Stimulated activated CD4-positive, alpha-beta T cell treated with anti-CD3 and anti-CD28 coated beads, Interleukin-15, amount 100 ng/mL, for 48 hours (primary cell): ENCODE results near the gene KNOP1.

Experiments
- DNase-seq, 2 donors: peaks; one replicate each; pipeline ENCODE4 v3.0.0-alpha.2; 2020; ENCODE audit warnings: low read depth in 2 of 2

KNOP1 gene

DNA sequence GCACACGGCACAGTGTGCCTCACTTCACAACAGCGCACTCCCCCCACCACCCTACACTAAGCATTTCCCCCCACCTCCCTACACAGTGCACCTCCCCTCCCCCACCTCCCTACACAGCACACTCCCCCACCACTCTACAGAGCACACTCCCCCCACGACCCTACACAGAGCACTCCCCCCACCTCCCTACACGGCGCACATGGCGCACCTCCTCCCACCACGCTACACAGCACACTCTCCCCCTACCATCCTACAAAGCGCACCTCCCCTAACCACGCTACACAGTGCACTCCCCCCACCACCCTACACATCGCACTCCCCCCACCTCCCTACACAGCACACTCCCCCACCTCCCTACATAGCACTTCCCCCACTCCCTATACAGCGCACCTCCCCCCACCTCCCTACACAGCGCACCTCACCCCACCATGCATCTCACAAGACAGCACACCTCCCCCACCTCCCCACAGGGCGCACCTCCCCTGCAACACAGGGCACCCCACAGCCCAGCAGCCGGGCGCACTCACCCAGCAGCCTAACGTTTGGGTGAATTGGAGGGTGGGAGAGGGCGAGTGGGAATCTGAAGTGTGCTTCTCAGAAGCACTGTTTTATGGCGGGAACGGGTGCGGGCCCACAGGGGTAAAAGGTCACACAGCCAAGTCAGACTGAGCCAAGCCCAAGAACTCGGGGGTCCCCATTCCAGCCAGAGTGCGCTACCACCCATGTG lies 10.3 kb downstream of the KNOP1 start:
- no peak for DNase-seq

DNA sequence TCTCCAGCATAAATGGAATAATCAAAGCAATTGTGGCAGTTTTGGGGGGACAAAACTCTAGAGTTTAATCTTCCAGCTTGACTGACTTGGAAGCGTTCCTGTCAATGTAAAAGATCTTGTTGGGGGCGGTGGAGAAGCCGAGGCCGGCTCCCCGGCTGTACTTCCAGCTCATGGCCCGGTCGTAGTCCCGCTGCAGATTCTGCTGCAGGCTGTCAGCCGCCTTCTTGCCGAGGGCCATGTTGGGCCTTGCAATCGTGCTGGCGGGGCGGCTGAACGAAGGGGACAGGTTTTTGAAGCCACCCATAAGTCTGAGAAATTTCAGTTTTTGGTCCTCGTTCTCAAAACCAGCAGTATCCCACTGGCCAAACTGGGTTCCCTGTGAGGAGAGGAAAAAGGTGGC lies 11.2 kb downstream of the KNOP1 start:
- DNase-seq: no peak

- DNase-seq: no peak
Measured at GRCh38 chr16:19705843-19706242, 12.2 kb downstream of the KNOP1 start.

DNA sequence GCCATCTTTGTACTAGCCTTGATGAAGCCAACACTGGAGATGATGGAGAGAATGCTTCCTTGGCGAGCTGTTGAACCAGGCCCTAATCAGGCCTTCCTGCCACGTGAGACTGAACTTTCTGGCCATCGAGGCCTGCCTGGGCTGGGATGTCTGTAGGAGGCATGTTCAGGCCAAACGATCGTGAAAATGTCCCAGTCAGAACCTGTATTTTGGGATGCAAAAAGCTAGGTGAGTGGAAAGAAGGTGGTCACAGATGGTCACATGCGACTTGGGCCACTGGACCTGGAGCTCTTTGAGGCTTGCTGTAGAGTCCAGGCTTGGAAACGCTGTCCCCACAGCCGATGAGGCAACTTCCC lies 12.9 kb downstream of the KNOP1 start:
- no peak for DNase-seq

- DNase-seq: no peak
Measured at GRCh38 chr16:19704321-19705145, 13.5 kb downstream of the KNOP1 start.

- DNase-seq: no peak
Measured at GRCh38 chr16:19703172-19703889, 14.7 kb downstream of the KNOP1 start.

DNA sequence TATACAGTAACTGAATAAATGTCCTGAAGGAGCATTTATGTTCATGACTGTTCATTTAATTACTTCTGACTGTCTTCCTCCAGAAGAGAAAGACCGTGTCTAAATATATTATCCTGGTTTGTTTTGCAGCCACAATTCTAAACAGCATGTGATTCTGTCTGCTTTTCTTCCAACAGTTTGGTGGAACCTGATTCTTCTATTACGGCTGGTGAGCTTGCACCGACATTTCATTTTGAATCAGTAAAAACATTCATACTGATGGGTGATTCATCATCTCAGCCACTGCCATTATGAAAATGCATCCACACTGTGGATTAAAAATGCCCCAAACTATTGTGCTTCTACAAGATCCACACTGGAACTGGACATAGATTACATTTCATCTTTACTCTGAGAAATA lies 16.9 kb downstream of the KNOP1 start:
- no peak for DNase-seq

GRCh38 chr16:19700319-19700781 lies 17.7 kb downstream of the KNOP1 start:
- DNase-seq: no peak

GRCh38 chr16:19699472-19699871 lies 18.6 kb downstream of the KNOP1 start:
- no peak for DNase-seq

GRCh38 chr16:19698480-19699465 lies 19.3 kb downstream of the KNOP1 start:
- DNase-seq: no peak

DNA sequence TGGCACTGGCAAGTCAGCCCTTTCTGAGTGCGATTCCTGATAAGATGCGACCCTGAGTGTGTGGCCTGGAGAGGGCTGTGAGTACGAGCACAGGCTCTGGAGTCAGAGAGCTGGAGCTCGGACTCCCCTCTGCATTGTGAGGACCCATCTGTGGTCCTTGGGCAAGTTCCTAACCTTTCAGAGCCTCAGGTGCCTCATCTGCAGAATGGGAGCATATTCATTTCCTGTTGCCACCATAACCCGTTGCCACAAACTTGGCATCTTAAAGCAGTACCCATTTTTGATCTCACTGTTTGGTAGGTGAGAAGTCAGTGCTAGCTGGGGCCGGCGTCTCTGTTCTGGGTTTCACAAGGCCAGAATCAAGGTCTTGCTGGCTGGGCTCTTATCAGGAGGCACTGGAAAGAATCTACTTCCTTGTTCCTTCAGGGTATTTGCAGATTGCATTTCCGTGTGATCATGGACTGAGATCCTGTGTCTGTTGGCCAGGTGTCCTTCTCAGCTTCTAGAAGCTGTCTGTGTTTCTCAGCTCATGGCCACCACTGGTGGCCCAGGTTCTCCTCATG lies 20.2 kb downstream of the KNOP1 start:
- DNase-seq: no peak

- no peak for DNase-seq
Measured at GRCh38 chr16:19696961-19697360, 21.1 kb downstream of the KNOP1 start.

DNA sequence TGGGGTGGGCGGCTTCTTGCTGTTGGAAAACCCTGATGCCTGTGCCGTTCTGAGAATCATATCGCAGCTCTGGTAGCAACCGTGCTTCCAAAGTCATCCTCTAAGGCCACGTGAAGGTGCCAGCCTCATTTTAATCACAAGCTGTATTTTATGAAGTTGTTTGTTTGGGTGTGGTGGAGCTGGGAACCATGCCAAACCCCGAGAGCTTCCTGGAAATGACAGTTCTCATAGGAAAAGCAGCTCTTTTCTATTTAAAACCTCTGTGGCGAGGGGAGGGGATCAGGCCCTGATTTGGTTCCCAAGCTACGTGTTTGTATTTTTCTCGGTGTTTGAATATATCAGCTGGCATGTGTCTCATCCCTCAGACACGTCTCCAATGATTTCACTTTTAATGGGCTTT lies 21.7 kb downstream of the KNOP1 start:
- DNase-seq: no peak

- no peak for DNase-seq
Measured at GRCh38 chr16:19694989-19695388, 23.0 kb downstream of the KNOP1 start.

- DNase-seq: no peak
Measured at GRCh38 chr16:19691161-19691711, 26.8 kb downstream of the KNOP1 start.

GRCh38 chr16:19690196-19690595 lies 27.8 kb downstream of the KNOP1 start:
- DNase-seq: no peak

GRCh38 chr16:19689342-19689741 lies 28.7 kb downstream of the KNOP1 start:
- DNase-seq: no peak

- no peak for DNase-seq
Measured at GRCh38 chr16:19688396-19689024, 29.5 kb downstream of the KNOP1 start.

- no peak for DNase-seq
Measured at GRCh38 chr16:19687279-19687678, 30.7 kb downstream of the KNOP1 start.

DNA sequence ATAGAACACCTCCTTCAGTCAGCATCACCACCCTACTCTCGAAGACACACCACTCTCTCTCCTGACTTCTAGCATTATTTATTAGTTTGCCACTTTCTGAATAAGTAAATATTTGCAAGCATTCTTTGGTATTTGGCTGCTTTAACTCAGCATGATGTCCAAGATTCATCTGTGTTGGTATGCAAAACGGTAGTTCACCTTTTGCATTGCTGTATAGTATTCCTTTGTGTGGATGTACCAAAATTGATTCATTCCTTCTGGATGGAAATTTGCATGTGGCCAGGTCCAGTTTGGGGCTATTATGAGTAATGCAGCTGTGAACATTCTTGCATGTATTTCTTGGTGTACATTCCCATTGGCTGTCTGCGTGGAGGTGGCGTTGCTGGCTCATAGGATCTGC lies 32.9 kb downstream of the KNOP1 start:
- DNase-seq: no peak
